Measurements from ENCODE around the gene SHC2. TPM values are rescaled to one million over a fixed set of nuclear protein-coding genes. Genes with fewer than 3 reads are reported as not detected.

Gene SHC2
- total and polyA plus RNA-seq, 2 donors (not counting 3 experiments of a cell fraction or from before 2014, with no cell fraction given): 7.5 to 11.8 TPM

DNA sequence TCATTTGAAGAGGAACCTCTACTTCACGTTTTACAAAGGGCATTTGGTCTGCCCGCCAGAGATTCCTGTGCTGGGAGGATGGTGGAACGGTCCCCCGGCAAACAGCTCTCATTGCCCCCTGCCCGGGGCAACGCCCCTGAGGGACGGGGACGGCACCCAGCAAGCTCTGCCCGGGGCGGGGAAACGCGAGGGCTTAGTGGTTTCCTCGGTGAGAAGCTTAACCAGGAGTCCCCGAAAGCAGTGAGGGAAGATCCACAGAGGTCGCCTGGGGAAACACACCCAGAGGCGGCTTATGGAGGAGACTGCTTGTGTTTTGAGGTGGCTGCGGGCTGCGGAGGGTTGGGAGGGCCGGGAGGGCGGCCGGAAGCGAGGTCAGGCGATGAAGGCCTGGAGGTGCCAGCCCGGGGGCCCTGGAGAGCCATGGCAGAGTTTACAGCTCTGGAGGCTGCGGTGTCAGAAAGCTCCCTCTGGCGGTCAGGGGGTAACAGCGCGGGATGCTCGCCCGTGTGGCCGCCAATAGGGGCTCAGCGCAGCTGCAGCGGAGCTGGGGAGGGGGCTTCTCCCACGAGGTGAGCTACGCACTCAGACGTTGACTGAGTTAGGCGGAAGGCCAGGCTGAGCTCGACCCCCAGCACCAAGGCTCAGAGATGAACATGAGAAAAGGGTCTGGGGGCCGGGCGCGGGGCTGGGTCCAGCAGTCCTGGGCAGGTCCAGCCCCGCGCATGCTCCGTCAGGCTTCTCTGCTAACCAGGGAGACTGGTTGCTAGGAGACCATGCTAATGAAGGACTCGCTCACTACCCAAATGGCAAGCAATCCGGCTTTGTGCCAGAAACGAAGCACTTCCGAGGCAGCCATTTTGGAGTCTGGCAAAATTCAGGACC, 45.8 kb upstream of the SHC2 start:
- Histone ChIP-seq H3K36me3 (ENCODE audit: control insufficient read depth in 2 of 2, extremely low read depth in 1 of 2, insufficient read depth in 2 of 2, low read length in 2 of 2) (no peaks in the 10 kb centered on the region), H3K27ac (ENCODE audit: insufficient read depth, low read depth, low read length) (peak overlapping the region; percentile 87), H3K4me2 (ENCODE audit: insufficient read depth, low read length) (peak overlapping the region; percentile 32), H3K9ac (replicated peaks; ENCODE audit: extremely low read depth, insufficient read depth, low read length) (peak overlapping the region; percentile 78), H3K79me2 (ENCODE audit: control insufficient read depth, insufficient read depth, low read length) (peaks cover 8% of the 10 kb centered on the region), H2AFZ (ENCODE audit: low read depth, low read length) (peak overlapping the region; percentile 63), H3K9me1 (replicated peaks; ENCODE audit: control insufficient read depth, extremely low read depth, insufficient read depth, low read length) (no peaks in the 10 kb centered on the region), H3K9me3 (replicated peaks; ENCODE audit: control insufficient read depth, insufficient read depth, low read length) (no peaks in the 10 kb centered on the region), H4K20me1 (replicated peaks; ENCODE audit: control insufficient read depth, extremely low read depth, insufficient read depth, low read length) (no peaks in the 10 kb centered on the region), H3K27me3 (ENCODE audit: control insufficient read depth in 2 of 2, insufficient read depth in 2 of 2, low read length in 2 of 2) (no peaks in the 10 kb centered on the region), H3K4me1 (ENCODE audit: control insufficient read depth, extremely low read depth, insufficient read depth, low read length) (peaks cover 18% of the 10 kb centered on the region), H3K4me3 (replicated peaks in 1 of 3; ENCODE audit: insufficient read depth in 1 of 3, low read depth in 1 of 3, low read length in 3 of 3) (peak overlapping the region; percentile 26 to 91 (median 65))
- dilution Hi-C loops (cut with MboI; ENCODE audit: extremely low pct_ligation_motif_present, low sequenced_read_pairs) (no loop called here), intact Hi-C loops (cut with micrococcal nuclease) (loop anchor here (1.0 to 10.0 kb wide), 3 partner anchors 17 to 212 kb away; partner anchors contain the start of gene PLPP2)
- BruUV-seq (replicated peaks): no TSS peak
- peak; percentile 100 for DNase-seq (ENCODE audit: low read depth, low spot score)
- CTCF ChIA-PET: interaction anchor here (0.6 to 1.5 kb wide), 26 partner anchors 9 to 502 kb away, joined by 3 to 28 read pairs (median 4); partner anchors contain the start of genes CDC34 and MADCAM1
- FAIRE-seq: peak; percentile 100
- POLR2A ChIA-PET: interaction anchor here (0.6 to 0.9 kb wide), 3 partner anchors 65 to 226 kb away, joined by 3 read pairs; no protein-coding TSS in a partner anchor
- TF ChIP-seq, protein P1, sequence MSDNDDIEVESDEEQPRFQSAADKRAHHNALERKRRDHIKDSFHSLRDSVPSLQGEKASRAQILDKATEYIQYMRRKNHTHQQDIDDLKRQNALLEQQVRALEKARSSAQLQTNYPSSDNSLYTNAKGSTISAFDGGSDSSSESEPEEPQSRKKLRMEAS (IDR thresholded peaks at IDR 0.05; ENCODE audit: insufficient read depth, insufficient read length): no peak
- TF ChIP-seq POLR2A (IDR thresholded peaks at IDR 0.05; ENCODE audit: low read depth, low read length): no peak
- TF ChIP-seq MYC (IDR thresholded peaks at IDR 0.05; ENCODE audit: low read depth, low read length): peak; percentile 42
- TF ChIP-seq CTCF (IDR thresholded peaks at IDR 0.05; ENCODE audit: extremely low read depth in 1 of 2, insufficient read depth in 1 of 2, low read depth in 1 of 2, low read length in 2 of 2): peak; percentile 97 to 100
- TF ChIP-seq JUN (IDR thresholded peaks at IDR 0.05; ENCODE audit: borderline replicate concordance, insufficient read depth, insufficient read length, low read depth): no peak
- peak; percentile 10 for TF ChIP-seq POLR2AphosphoS5 (IDR thresholded peaks at IDR 0.05; ENCODE audit: insufficient read depth, low read depth, low read length)
- no peak for TF ChIP-seq EZH2 (IDR thresholded peaks at IDR 0.05; ENCODE audit: borderline replicate concordance, low read depth, low read length, severe bottlenecking)
- TF ChIP-seq FOS (IDR thresholded peaks at IDR 0.05; ENCODE audit: borderline replicate concordance, insufficient read depth, low read length): no peak

All from endothelial cell of umbilical vein (primary cell).